Esophagus squamous epithelium (tissue), 5 donors: Measurements from ENCODE around the gene MYH10. TPM values are rescaled to one million over a fixed set of nuclear protein-coding genes. Genes with fewer than 3 reads are reported as not detected.

Source experiments
- DNase-seq: peaks from one replicate; lab custom pipeline; 2025; lab: John Stamatoyannopoulos, UW
- H3K27ac ChIP-seq, 4 donors: fragments of 200-600 bp; sonication (generic); one replicate each; pipeline ENCODE4 v1.5.1; 2016 to 2019; ENCODE audit warnings: mild to moderate bottlenecking in 1 of 4
- H3K27me3 ChIP-seq, 4 donors: fragments of 200-600 bp; sonication (generic); 1 replicate in 3 of 4; 2 replicates in 1 of 4; pipeline versions ENCODE4 v1.5.1 to v1.6.0; 2017 to 2021; ENCODE audit warnings: antibody characterized with exemption in 1 of 4
- H3K36me3 ChIP-seq, 3 donors: fragments of 200-600 bp; sonication (generic); one replicate each; pipeline ENCODE4 v1.5.1; 2016 to 2019
- H3K4me1 ChIP-seq, 3 donors: fragments of 200-600 bp; sonication (generic); one replicate each; pipeline ENCODE4 v1.5.1; 2017 to 2019
- H3K4me3 ChIP-seq, 4 donors: fragments of 200-600 bp; sonication (generic); 1 replicate in 3 of 4; 2 replicates in 1 of 4; pipeline ENCODE4 v1.5.1; 2016 to 2019; ENCODE audit warnings: mild to moderate bottlenecking in 2 of 4, moderate library complexity in 1 of 4
- H3K9me3 ChIP-seq, 3 donors: fragments of 200-600 bp; sonication (generic); one replicate each; pipeline ENCODE4 v1.5.1; 2016 to 2019
- CTCF ChIP-seq, 6 experiments: fragments of 450-650 bp in 4 of 6; fragments of 200-600 bp in 2 of 6; sonication (generic) in 2 of 6; IDR thresholded peaks; one replicate each; pipeline ENCODE4 v1.5.1; 2016 to 2019; ENCODE audit warnings: antibody characterized with exemption in 6 of 6, mild to moderate bottlenecking in 4 of 6, moderate library complexity in 4 of 6
- POLR2A ChIP-seq, 4 donors: fragments of 450-650 bp; IDR thresholded peaks; one replicate each; pipeline ENCODE4 v1.6.1; 2017; ENCODE audit warnings: antibody characterized with exemption in 4 of 4, mild to moderate bottlenecking in 4 of 4, moderate library complexity in 3 of 4
- WGBS, 2 donors: methylation state at CpG; one replicate each; pipeline ENCODE4 v1.1.5; 2018; 5-methylcytosine and 5-hydroxymethylcytosine counted together
- intact Hi-C: fragments of 100-400 bp; cut with DNase I; formaldehyde crosslinking; loops from one replicate; pipeline ENCODE4 v1.15.0; 2022
- total RNA-seq, 4 donors: library from RNA; depleted of rRNA; stranded (reverse); fragments of >200 nt; gene quantifications; one replicate each; pipeline ENCODE4 v1.1.0, GENCODE V29; 2016
- donor health status: DM: yes; HTN: yes; CAD: no.

The MYH10 gene
- total RNA-seq, 4 donors from 2014 or later: 5.8 to 25.6 (median 14.7) TPM

- WGBS, 2 donors: 88% methylated on average over 9 of the region's 9 CpGs
- H3K27me3 ChIP-seq: no peaks in the 10 kb centered on the region
- no peak overlapping the region for H3K27ac ChIP-seq
- intact Hi-C loops: no loop called here
- no peaks in the 10 kb centered on the region for H3K9me3 ChIP-seq
- no peaks in the 10 kb centered on the region for H3K4me1 ChIP-seq
- peaks cover 0 to 43% (median 4%) of the 10 kb centered on the region in 3 donors for H3K36me3 ChIP-seq
- H3K4me3 ChIP-seq: no peak overlapping the region
- TF ChIP-seq CTCF (IDR thresholded peaks at IDR 0.05) (no peak), POLR2A (IDR thresholded peaks at IDR 0.05) (no peak)
- no peak for DNase-seq
These were observed 131.4 kb downstream of the MYH10 start for GRCh38 chr17:8499171-8499570.

- intact Hi-C loops: no loop called here
- Histone ChIP-seq H3K4me3 (no peak overlapping the region), H3K27me3 (no peaks in the 10 kb centered on the region), H3K27ac (no peak overlapping the region), H3K9me3 (no peaks in the 10 kb centered on the region), H3K36me3 (peaks cover 0 to 73% (median 4%) of the 10 kb centered on the region in 3 donors), H3K4me1 (no peaks in the 10 kb centered on the region)
- TF ChIP-seq CTCF (IDR thresholded peaks at IDR 0.05): no peak
- DNase-seq: no peak
- 85 to 87% methylated on average over 12 to 13 of the region's 13 CpGs for WGBS, 2 donors
These were observed 134.4 kb downstream of the MYH10 start for GRCh38 chr17:8496081-8496480.

DNA sequence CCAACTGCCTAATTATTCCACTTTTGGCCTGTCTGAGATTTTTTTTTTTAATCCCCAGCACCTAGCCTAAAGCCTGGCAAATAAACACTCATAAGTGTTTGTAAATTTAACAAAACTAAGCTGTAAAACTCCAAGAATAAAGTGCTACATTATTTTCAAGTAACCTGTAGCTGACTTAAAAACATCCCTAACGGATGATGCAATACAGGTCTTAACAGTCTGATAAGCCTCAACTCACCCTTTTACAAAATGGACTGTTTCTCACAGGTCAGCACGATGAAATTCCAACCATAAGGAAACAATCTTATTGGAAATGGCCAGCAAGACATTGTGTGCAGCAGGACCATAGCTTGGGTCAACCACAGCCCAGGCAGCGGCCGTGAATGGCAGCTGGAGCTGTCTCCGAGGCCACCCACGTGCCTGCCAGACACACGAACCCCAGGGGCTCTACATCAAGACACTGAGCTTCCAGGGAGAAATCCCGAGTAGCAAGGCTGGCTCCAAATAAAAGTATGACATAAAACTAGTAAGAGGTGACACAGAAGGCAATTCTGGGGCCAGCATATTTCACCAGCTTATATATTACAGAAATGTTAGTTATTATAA lies 135.9 kb downstream of the MYH10 start:
- H3K4me3 ChIP-seq: no peak overlapping the region
- TF ChIP-seq CTCF (IDR thresholded peaks at IDR 0.05) (no peak), POLR2A (IDR thresholded peaks at IDR 0.05) (no peak)
- no peak overlapping the region for H3K27ac ChIP-seq
- no peak for DNase-seq
- no peaks in the 10 kb centered on the region for H3K4me1 ChIP-seq
- no peaks in the 10 kb centered on the region for H3K27me3 ChIP-seq
- no peaks in the 10 kb centered on the region for H3K9me3 ChIP-seq
- peaks cover 0 to 74% (median 0%) of the 10 kb centered on the region in 3 donors for H3K36me3 ChIP-seq
- 72 to 86% methylated on average over 8 of the region's 8 CpGs for WGBS, 2 donors
- intact Hi-C loops: no loop called here

- WGBS, 2 donors: 76 to 84% methylated on average over 12 of the region's 12 CpGs
These were observed 136.5 kb downstream of the MYH10 start for GRCh38 chr17:8494021-8494420.

More at GRCh38 chr17:8494021-8494420, 136.5 kb downstream of the MYH10 start:
- TF ChIP-seq CTCF (IDR thresholded peaks at IDR 0.05) (no peak), POLR2A (IDR thresholded peaks at IDR 0.05) (no peak)
- intact Hi-C loops: no loop called here
- Histone ChIP-seq H3K27me3 (no peaks in the 10 kb centered on the region), H3K36me3 (peaks cover 0 to 71% (median 0%) of the 10 kb centered on the region in 3 donors), H3K4me3 (no peak overlapping the region), H3K4me1 (no peaks in the 10 kb centered on the region), H3K9me3 (no peaks in the 10 kb centered on the region), H3K27ac (no peak overlapping the region)
- no peak for DNase-seq
